ENCODE data around the gene RBFOX2. TPM values are rescaled to one million over a fixed set of nuclear protein-coding genes. Genes with fewer than 3 reads are reported as not detected.
A peak's percentile ranks its signal among the peaks of the same experiment; 100 is the strongest.

The RBFOX2 gene
- total RNA-seq, 1 donor from 2014 or later: 164 TPM

GRCh38 chr22:35892192-35892591, 136.4 kb downstream of the RBFOX2 start:
- Mint-ChIP-seq H3K9me3 (no peaks in the 10 kb centered on the region), H3K4me1 (ENCODE audit: unreplicated experiment) (peaks cover 58% of the 10 kb centered on the region), H3K27me3 (no peaks in the 10 kb centered on the region), H3K36me3 (peaks cover 14% of the 10 kb centered on the region), H3K27ac (no peak overlapping the region), H3K4me3 (no peak overlapping the region)
- no peak for DNase-seq (ENCODE audit: extremely low spot score, unreplicated experiment)
- TF ChIP-seq CTCF (conservative IDR thresholded peaks at IDR 0.05): no peak

- peaks cover 11% of the 10 kb centered on the region for H3K36me3 Mint-ChIP-seq
- H3K27me3 Mint-ChIP-seq: no peaks in the 10 kb centered on the region
- H3K4me1 Mint-ChIP-seq (ENCODE audit: unreplicated experiment): peaks cover 57% of the 10 kb centered on the region
- H3K9me3 Mint-ChIP-seq: no peaks in the 10 kb centered on the region
- no peak overlapping the region for H3K27ac Mint-ChIP-seq
- TF ChIP-seq CTCF (conservative IDR thresholded peaks at IDR 0.05): no peak
- no peak overlapping the region for H3K4me3 Mint-ChIP-seq
- DNase-seq (ENCODE audit: extremely low spot score, unreplicated experiment): no peak
These were observed 137.2 kb downstream of the RBFOX2 start for GRCh38 chr22:35891442-35891841.

GRCh38 chr22:35889071-35889470, 139.6 kb downstream of the RBFOX2 start:
- Mint-ChIP-seq H3K4me3 (no peak overlapping the region), H3K27me3 (no peaks in the 10 kb centered on the region), H3K4me1 (ENCODE audit: unreplicated experiment) (peaks cover 40% of the 10 kb centered on the region), H3K9me3 (no peaks in the 10 kb centered on the region), H3K36me3 (peaks cover 11% of the 10 kb centered on the region), H3K27ac (no peak overlapping the region)
- DNase-seq (ENCODE audit: extremely low spot score, unreplicated experiment): no peak
- no peak for TF ChIP-seq CTCF (conservative IDR thresholded peaks at IDR 0.05)

GRCh38 chr22:35888181-35888870, 140.3 kb downstream of the RBFOX2 start:
- no peak overlapping the region for H3K4me3 Mint-ChIP-seq
- no peak for DNase-seq (ENCODE audit: extremely low spot score, unreplicated experiment)
- H3K27ac Mint-ChIP-seq: no peak overlapping the region
- peaks cover 11% of the 10 kb centered on the region for H3K36me3 Mint-ChIP-seq
- no peaks in the 10 kb centered on the region for H3K27me3 Mint-ChIP-seq
- peaks cover 39% of the 10 kb centered on the region for H3K4me1 Mint-ChIP-seq (ENCODE audit: unreplicated experiment)
- TF ChIP-seq CTCF (conservative IDR thresholded peaks at IDR 0.05): no peak
- no peaks in the 10 kb centered on the region for H3K9me3 Mint-ChIP-seq

- H3K9me3 Mint-ChIP-seq: no peaks in the 10 kb centered on the region
- no peak for DNase-seq (ENCODE audit: extremely low spot score, unreplicated experiment)
- H3K4me1 Mint-ChIP-seq (ENCODE audit: unreplicated experiment): peaks cover 40% of the 10 kb centered on the region
- peak overlapping the region; percentile 3 for H3K27ac Mint-ChIP-seq
- H3K27me3 Mint-ChIP-seq: no peaks in the 10 kb centered on the region
- H3K36me3 Mint-ChIP-seq: peaks cover 11% of the 10 kb centered on the region
- no peak overlapping the region for H3K4me3 Mint-ChIP-seq
- no peak for TF ChIP-seq CTCF (conservative IDR thresholded peaks at IDR 0.05)
These were observed 141.2 kb downstream of the RBFOX2 start for GRCh38 chr22:35887296-35887875.
